ENCODE measurements around the gene FAM20A.
A peak's percentile ranks its signal among the peaks of the same experiment; 100 is the strongest.

FAM20A gene

GRCh38 chr17:68565661-68566441, 35.3 kb downstream of the FAM20A start:
- no peak for DNase-seq (ENCODE audit: low read depth)

- DNase-seq (ENCODE audit: low read depth): no peak
Observed at GRCh38 chr17:68564415-68565111, 36.6 kb downstream of the FAM20A start.

DNA sequence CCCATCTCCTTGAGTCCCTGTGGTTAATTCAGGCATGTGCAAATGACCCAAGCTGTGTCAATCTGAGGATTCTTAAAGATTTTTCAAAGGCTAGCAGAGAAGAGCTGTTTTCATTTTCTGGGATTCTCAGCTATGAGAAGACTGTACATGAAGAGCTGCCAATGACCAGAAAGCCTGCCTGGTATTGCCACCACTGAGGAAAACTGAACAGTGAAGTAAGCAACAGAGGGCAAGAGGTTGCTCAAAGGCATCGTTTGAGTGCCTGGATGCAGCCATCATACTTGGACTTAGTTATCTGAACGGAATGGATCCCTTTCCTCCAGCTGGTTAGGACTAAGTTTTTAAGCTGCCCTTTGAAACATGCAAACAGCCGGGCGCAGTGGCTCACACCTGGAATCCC, 38.4 kb downstream of the FAM20A start:
- DNase-seq (ENCODE audit: low read depth): no peak

GRCh38 chr17:68560966-68561720, 40.0 kb downstream of the FAM20A start:
- no peak for DNase-seq (ENCODE audit: low read depth)

- DNase-seq (ENCODE audit: low read depth): no peak
Observed at GRCh38 chr17:68559316-68559715, 41.9 kb downstream of the FAM20A start.

- no peak for DNase-seq (ENCODE audit: low read depth)
Observed at GRCh38 chr17:68556551-68556950, 44.6 kb downstream of the FAM20A start.

GRCh38 chr17:68544111-68544915, 56.9 kb downstream of the FAM20A start:
- DNase-seq (ENCODE audit: low read depth): no peak

DNA sequence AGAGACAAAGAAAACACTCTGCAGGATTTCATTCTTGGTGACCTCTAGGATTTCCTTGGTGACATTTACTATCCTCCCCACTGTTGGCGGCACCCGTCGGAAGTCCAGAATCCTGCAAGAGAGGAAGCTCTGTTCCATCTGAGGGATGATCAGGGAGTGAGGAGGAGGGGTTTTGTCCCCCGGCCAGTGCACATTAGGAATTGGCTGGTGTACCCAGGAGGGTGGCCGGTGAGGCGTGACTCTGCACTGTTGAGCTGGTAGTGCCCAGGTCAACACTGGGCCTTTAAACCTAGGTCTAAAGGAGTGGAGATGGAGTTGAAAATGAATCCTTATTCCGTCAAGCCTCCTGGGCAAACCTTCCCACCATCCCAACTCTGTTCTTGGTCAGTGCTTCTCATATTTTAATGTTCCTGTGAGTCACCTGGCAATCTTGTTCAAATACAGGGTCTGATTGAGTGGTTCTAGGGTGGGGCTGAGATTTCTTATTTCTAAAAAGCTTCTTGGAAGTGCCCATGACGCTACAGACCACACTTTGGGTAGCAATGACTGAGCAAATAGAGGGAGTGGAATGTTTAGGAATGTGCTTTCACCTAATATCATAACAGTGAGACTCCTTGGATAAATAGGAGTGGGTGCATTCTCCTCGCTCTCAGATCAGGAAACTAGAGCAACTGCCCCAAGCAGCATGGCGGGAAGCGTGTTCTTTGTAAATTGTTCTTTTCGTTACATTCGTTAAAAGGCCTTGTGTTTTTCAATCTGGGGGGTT, 58.3 kb downstream of the FAM20A start:
- DNase-seq (ENCODE audit: low read depth): no peak

DNA sequence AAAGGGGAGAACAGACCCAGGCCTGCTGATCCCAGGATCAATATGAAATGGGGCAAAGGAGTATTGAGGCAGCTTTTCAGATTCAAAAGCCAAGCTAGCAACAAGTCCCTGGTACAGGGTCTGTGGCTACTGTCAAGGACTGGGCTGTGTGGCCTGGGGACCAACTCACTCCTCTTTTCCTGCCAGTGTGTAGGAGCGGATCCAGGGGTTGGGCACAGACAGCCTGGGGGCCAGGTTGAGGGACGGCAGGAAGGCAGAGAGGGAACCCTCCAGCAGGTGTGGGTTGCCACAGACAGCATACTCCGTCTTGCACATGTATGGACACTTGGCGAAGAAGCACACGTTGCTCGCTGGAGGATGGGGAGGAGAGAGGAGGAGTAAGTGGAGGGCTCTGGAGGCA, 59.4 kb downstream of the FAM20A start:
- no peak for DNase-seq (ENCODE audit: low read depth)

DNA sequence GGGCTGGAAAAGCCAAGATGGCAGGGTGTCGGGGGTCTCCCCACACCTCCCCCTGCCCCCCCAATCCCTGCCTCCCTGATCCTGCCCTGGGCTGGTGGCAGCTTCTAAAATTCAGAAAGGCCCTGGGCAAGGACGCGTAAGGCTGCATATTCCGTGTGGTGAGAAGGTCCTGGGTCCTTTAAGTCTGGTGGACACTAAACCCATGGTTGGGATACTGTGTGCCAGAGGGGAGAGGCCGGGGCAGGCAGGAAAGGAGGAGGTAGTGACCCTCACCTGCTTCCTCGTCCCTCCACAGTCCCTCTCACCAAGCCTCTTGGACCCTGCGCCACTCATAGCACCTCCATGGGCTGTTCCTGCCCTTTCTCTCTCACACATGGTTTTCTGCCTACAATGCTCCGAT, 60.2 kb downstream of the FAM20A start:
- no peak for DNase-seq (ENCODE audit: low read depth)

DNA sequence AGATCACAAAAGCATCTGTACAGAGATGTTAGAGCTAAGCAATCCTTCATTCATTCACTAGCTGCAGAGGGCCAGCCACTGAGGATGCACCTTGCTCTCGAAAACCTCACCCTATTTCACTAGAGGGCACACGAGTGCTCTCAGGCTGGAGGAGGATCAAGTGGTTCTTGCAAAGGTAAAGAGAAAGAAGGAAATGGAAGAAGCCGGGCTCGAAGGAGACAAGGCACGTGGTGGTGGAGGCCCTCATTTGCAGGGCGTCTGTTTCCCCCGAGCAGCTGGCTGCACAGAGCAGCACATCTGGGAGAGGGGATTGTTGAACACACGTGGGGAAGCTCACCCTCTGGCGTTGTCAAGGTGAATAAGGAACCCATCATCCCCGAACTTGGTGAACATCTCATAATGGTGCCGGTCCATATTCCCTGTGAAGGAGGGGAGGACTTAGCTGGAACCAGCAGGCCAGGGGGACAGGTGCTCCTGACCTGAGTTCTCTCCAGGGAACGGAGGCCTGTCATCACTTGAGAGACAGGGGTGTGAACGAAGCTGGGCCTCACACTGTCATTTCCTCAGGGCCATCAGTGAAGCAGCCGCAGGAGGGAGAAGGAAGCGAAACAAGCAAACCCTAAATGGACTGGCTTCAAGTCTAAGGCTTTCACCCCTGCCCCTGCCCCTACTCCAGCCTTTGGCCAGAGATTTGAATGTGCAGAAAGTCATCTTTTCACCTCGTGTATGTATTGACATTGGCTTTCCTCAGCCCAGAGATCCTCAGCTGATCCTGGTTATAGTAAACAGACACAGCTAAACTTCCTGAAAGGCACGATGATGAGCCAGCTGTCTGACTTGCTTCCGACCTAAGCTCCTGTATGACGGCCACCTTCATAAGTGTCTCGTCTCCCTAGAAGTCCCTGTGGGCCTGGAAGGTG, 61.4 kb downstream of the FAM20A start:
- DNase-seq (ENCODE audit: low read depth): peak; percentile 19

- DNase-seq (ENCODE audit: low read depth): no peak
Observed at GRCh38 chr17:68535922-68536321, 65.2 kb downstream of the FAM20A start.

GRCh38 chr17:68534695-68535088, 66.5 kb downstream of the FAM20A start:
- DNase-seq (ENCODE audit: low read depth): no peak

DNA sequence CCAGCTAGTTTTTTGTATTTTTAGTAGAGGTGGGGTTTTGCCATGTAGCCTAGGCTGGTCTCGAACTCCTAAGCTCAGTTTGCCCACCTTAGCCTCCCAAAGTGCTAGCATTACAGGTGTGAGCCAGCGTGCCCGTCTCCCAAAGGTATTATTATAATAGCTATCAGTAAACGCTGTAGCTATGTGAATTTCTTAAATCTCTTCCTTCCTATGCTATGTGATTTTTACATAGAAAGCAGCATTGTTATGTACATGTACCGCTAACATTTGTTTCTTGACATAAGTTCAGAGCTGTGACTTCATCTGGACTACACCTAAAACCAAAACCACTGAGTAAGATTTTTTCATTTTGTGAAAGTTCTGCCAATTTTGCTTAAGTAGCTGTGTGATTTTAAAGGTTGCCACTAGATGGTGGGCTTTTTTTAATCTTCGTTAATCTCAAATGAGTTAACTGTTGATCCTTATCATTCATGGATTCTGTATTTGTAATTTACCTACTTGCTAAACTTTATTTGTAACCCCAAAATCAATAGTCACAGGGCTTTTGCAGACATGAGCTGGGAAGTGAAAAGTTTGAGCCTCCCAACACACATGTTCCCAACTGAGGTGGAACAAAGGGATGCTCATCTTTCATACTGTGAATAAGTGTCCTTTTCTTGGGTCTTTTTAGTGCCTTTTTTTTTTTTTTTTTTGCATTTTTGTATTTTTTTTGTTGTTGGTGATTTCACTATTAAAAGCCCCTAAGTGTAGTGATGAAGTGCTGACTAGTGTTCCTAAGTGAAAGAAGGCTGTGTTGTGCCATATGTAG, 67.1 kb downstream of the FAM20A start:
- DNase-seq (ENCODE audit: low read depth): peak; percentile 44

DNA sequence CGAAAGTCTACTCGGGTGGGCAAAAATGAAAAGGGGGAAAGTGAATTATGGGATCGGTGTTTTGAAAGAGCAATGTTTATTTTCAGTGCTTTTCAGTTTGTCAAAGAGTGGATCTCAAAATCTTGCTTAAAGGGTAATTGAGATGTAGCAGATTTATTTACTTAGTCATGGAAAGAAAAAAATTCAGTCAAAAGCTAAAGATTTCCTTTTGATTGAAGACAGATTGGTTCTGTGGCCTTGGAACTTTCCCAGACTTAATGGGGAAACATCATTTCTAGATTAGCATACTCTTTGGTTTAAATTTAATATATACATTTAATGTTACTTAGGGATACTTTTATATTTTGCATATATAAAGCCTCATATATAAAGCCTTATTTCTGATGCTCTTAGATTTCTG, 68.3 kb downstream of the FAM20A start:
- DNase-seq (ENCODE audit: low read depth): no peak

GRCh38 chr17:68531252-68531651, 69.9 kb downstream of the FAM20A start:
- DNase-seq (ENCODE audit: low read depth): no peak

GRCh38 chr17:68527314-68527713, 73.9 kb downstream of the FAM20A start:
- no peak for DNase-seq (ENCODE audit: low read depth)

DNA sequence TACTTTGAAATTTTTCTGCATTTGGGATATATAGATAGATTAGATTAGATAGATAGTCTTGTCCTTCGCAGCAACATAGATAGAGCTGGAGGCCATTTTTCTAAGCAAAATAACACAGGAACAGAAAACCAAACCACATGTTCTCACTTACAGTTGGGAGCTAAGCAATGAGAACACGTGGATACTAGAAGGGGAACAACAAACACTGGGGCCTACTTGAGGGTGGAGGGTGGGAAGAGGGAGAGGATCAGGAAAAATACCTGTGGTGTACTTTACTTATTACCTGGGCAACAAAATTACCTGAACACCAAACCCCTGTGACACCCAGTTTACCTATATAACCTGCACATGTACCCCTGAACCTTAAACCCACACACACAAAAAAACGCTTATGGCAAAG, 74.6 kb downstream of the FAM20A start:
- DNase-seq (ENCODE audit: low read depth): no peak

- no peak for DNase-seq (ENCODE audit: low read depth)
Observed at GRCh38 chr17:68522266-68522665, 78.9 kb downstream of the FAM20A start.

Measured in ELR (cell line).